CD4-positive, alpha-beta T cell treated with Interleukin-17A for 1 hour (primary cell): ENCODE measurements around the gene ZC3H6.
"Not testable (repeated sequence)": the region's sequence is repeated elsewhere in the genome, so short reads cannot be mapped to it uniquely, and the experiment has no call there.

Experiments
- DNase-seq: peaks from one replicate; pipeline ENCODE4 v3.0.0-alpha.2; 2020

Gene ZC3H6

GRCh38 chr2:112282066-112282465 lies 6.7 kb downstream of the ZC3H6 start:
- DNase-seq = not testable (repeated sequence)

DNA sequence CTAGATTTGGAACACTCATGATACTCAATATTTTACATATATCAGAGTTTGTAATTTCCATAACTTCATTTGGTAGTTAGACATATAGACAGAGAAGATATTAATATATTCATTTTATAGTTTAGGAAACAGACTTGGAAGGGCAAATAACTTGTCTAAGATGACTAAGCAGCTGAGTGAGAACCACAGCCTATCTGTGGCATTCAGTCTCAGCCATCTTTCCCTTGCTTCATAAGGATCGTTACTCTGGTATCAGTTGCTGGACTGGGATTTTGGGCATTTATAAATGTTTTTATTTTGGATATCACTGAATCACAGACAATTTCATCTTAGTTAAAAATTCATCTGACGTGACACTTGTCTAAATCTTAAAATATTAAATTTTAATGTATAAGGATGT lies 8.1 kb downstream of the ZC3H6 start:
- DNase-seq = not testable (repeated sequence)

DNA sequence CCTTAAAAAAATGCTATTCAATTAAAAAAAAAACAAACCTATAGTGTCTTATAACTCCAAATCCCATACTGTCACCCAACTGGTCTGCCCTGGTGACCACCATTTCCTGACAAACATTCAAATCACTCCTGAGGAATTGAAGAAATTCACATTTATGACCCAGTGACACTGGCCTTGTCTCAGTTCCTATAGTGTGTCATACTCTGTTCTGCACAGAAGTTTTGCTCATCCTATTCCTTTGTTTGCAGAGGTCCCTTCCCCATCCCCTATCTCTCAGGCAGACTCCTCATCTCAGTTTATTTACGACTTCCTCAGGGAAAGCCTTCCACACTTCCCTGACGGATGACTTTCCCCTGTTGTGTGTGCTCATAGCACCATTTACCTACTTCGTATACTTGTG lies 14.7 kb downstream of the ZC3H6 start:
- no peak for DNase-seq

DNA sequence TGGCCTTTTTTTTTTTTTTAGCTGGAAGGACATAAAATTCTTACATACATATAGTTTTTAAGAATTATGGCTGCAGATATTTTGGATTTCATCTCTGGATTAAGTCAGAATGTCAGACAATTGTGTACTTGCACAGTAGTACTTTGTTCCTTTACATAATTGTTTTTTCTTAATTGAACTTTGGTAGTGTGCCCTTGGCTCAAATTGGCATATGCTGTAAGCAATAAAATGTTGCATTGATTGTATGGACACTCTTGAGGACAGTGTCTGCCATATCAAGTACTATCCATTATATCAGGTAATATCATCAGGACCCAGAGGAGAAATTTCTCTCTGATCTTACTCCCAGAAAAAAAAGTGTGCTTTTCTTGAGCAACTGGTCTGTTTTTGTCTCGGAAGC lies 15.3 kb downstream of the ZC3H6 start:
- no peak for DNase-seq

GRCh38 chr2:112293636-112294401 lies 18.4 kb downstream of the ZC3H6 start:
- no peak for DNase-seq

DNA sequence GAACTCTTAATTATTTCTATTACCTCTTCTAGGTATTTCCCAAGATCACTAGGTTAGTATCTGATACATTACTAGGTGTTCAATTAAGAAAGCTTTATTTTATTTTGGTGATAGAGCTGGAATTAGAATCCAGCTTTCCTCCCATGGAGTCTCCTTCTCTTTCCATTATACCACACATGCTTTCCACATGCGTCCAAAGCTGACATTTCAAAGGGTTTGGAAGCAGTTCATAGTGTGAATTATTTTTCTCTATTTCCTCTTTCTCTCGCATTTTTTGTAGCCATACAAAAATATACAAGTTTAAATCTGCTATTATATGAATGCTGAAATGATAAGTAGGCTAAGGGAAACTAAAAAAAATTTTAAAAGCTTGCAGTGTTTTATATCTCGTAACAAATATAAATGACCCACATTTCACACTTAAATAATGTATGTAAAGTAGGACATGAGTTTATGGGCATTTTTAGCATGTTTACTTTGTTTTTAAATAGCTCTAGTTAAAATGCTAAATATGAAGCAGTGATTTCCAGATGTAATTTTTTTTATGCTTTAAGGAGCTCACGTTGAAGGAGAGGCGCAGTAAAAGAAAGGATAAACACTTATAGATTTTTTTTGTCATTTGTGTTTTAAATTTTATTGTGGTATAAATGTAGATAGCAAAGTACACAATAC lies 20.1 kb downstream of the ZC3H6 start:
- DNase-seq = no peak

- no peak for DNase-seq
Observed at GRCh38 chr2:112296407-112296806, 21.0 kb downstream of the ZC3H6 start.

DNA sequence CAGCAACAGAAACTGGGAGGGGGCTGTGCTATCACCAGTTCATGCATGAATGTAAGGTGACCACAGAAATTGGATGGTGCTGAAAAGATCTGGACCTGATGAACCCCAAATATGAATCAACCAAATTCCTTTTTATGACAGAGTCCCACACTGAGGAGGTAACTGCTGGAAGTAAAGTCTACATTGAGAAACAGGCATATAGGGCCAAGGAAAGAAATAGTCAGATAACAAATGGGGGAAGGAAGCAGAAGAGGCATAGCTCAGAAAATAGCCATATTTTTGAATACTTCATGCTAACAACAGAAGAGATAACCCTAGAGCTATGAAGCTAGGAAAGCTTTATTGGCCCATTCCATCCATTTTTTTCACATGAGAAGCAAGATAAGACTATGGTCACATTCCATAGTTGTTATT lies 25.8 kb downstream of the ZC3H6 start:
- no peak for DNase-seq

GRCh38 chr2:112301973-112302372 lies 26.6 kb downstream of the ZC3H6 start:
- no peak for DNase-seq

GRCh38 chr2:112304298-112304941 lies 29.0 kb downstream of the ZC3H6 start:
- DNase-seq = no peak

GRCh38 chr2:112305132-112305531 lies 29.7 kb downstream of the ZC3H6 start:
- no peak for DNase-seq

- DNase-seq = no peak
Observed at GRCh38 chr2:112310906-112311305, 35.5 kb downstream of the ZC3H6 start.

DNA sequence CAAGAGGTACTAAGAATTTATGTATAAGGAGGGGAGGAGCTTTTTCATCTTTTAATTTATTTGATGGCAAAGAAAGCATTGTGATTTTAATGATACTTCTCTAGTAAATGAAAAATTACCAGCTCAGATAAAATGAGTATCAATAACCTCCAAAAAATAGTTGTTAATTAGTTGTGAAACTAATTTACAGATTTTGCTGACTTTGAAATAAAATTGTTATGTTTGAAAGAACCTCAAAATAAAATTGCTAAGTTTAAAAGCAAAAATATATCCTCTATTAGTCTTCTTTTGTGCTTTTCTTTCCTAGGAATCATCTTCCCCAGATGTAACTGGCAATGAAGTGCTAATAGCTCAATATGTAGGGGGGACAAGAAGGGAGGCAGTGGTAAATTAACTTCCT lies 36.5 kb downstream of the ZC3H6 start:
- no peak for DNase-seq

DNA sequence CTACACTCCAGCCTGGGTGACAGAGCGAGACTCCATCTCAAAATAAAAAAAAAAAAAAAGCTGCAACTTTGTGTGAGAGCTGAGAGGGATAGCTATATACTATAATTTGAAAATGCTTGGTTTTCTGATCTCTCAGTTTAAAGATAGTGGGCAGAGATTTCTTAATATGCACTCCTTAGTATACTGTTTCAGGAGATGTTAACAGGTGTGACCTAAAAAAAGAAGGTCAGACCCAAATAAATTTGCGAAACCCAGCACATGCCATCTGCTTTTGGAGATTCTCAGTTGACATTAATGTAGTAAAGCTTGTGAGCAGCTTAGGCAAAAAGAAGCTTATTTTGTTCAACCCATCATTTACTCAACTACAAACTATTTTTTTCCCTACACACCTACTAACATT lies 37.4 kb downstream of the ZC3H6 start:
- DNase-seq = no peak

GRCh38 chr2:112314856-112315255 lies 39.5 kb downstream of the ZC3H6 start:
- no peak for DNase-seq

DNA sequence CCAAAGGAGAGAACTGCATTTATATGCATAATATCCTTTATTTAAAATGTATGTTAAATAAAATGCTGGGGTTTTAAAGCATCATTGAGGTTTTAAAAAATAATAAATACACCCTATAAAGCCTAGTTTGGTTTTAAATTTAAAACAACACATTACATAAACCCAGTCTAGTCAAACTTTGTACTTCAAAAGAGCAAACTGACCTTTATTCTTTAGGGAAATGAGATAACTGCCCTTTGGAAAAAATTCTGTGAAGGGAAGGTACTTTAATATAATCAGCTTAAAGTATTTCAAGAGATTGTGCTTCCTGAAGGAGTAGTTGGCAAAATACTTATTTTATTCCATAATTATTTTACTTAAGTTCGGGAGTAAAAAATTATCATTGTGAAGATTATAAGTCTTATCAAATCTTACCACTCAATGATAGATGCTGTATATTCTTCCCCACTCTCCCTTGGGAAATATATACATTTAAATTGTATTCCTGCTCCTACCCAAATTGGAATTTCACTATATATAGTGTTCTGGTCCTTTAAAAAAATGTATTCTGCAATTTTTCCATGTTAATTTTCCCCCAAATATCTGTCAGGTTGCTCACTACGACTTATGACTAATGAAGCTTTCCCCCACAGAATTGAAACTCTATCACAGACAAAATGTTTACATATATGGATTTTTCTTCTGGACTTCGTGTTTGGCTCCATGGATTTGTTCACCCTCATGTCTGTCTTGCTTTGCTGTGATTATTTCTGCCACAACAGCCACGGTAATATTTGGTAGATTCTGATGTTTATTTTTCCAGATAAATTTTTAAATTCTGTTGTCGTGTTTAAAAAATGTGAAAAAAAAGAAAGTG lies 42.1 kb downstream of the ZC3H6 start:
- no peak for DNase-seq

DNA sequence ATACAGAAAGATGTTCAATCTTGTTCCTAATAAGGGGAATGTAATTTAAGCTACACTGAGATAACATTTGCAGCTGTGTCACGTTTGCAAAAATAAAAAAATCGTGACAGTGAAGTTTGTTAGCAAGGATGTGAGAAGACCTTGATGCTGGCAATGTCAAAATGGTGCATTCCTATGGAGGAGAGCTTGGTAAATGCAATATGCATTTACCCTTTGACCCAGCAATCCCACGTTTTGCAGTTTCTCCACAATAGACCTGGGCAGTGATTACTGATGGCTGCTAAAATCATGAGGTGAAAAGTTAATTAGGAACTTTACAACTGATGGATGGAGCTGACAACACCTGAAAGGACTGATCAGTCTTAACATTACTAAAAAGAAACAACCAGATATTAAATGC lies 43.1 kb downstream of the ZC3H6 start:
- DNase-seq = no peak

GRCh38 chr2:112321375-112322320 lies 46.3 kb downstream of the ZC3H6 start:
- no peak for DNase-seq

DNA sequence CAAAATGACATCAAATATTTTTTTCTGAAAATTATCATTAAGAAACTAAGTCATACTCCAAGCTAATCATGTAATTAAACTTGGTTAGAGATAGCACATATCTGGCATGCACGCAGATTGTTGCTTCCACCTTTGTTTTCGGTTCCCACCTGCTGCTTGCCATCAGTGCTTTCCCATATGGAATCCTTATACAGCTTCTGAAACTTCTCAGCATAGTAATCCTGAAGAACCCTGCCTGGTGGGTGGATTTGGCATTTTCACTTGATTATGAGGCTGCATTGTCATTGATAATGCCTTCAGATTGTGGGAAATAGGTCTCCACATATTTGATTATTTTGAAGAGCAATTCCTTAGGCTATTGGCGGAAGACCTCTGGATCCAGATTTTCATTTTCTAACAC lies 47.5 kb downstream of the ZC3H6 start:
- DNase-seq = no peak

DNA sequence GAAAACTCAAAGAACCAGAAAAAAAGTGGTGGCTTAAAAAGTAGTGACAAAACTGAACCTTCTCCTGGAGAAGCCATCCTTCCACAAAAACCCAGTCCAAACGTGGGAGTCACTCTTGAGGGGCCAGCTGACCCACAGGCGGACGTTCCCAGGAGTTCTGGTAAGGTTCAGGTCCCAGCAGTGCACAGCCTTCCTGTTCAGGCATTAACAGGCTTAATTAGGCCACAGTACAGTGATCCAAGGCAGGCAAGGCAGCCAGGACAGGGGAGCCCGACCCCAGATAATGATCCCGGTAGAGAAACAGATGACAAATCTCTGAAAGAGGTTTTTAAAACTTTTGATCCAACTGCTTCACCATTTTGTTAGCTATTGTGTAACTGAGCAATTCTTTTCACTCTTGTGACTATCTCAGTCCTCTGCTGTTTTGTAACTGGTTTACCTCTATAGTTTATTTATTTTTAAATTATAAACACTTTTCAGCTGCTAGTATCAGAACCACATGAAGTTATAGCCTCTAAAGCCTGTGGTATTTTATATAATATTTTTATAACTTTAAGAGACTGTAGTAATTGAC lies 56.8 kb downstream of the ZC3H6 start:
- no peak for DNase-seq

- DNase-seq = no peak
Observed at GRCh38 chr2:112335600-112335999, 60.2 kb downstream of the ZC3H6 start.

DNA sequence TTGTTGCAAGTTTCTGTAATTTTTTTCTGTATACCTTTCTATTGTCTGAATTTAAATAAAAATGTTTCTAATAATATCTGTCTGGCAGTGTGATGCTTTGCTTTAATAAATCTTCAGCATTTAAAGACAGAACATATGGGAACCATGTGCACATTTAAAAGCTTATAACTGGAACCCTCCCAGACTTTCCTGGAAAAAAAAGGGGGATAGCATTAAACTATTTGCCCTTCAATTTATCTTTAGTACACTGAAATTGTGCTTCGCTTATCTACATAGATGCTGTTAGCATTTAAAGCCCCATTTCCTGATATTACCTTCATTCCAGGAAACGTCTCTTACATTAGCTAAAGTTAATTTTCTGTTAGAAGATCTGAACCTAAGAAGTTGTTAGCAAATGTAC lies 64.6 kb downstream of the ZC3H6 start:
- DNase-seq = no peak
